Activated CD4-positive, alpha-beta T cell treated with anti-CD3 and anti-CD28 coated beads, Interleukin-2, Interleukin-6, amounts not matched to agents 100 ng/mL and 50 ng/mL, durations not matched to agents 16 hours and 8 hours (primary cell): Measurements from ENCODE around the gene ALOX15B.

ENCODE experiments used
- DNase-seq: peaks from one replicate; pipeline ENCODE4 v3.0.0-alpha.2; 2020

ALOX15B gene

GRCh38 chr17:8038954-8039610 is at the start of gene ALOX15B:
Gene ALOX15B, plus strand, starts transcription at chr17:8039059. Its CDS starts 97 bp downstream, at chr17:8039156.
- DNase-seq: no peak

DNA sequence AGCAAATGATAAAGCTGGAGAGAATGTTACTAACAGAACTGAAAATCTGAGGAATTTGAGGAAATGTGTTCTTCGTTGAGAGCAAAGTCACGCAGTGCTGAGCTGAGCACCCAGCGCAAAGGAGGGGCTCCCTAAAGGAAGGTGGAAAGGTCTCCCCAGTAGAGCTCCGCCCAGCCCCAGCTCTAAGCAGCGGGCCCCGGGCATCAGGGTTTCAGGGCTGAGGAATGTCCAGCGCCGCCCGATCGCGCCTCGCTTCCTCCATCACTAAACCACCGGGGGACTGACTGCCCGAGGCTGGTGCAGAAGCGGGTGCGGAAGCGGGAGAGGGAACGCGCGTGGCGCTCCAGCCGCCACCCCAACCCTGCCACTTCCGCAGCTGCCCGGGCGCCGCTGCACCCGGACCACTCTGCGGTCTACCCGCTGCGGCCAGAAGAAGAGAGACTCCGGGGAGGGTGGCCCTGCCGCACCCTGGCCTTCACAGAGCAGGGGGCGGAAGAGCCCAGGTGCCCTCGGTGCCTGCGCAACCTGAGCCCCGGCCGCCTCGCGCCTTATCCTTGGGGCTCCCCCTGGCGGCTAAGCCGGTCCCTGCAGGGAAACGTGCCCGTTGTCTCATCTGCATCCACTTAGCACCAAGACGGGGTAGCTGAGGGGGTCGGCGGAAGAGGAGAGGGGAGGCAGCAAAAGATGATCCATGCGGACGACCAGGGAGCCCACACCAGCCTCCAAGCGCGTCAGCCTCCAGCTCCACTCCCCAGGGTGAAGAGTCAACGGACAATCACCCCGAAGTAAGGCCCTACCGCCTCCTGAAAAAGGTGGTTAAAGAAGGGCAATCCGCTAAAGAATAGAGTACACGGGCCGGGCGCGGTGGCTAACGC is 48.8 kb upstream of the ALOX15B start:
- peak; percentile 96 for DNase-seq

GRCh38 chr17:7992516-7992915 is 46.3 kb upstream of the ALOX15B start:
- DNase-seq: no peak

- DNase-seq: peak; percentile 20
Observed at GRCh38 chr17:7992924-7993323, 45.9 kb upstream of the ALOX15B start.

GRCh38 chr17:7993972-7994589 is 44.8 kb upstream of the ALOX15B start:
- DNase-seq: no peak

DNA sequence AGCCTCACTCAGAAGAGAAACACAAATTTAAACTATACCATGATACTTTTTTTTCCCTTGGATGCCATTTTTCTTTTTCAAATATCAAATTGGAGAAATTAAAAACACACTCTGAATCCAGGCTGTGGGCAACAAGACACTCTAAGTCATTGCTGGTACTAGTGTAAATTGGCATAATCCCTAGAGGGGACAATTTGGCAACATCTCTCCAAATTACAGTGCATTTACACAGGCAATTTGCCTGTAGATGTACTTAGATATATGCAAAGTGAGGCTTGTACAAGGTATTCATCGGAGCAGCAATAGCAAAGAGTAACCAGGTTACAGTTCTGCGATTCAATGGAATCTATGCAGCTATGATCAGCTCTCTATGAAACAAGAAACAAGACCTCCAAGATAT is 43.1 kb upstream of the ALOX15B start:
- DNase-seq: no peak

GRCh38 chr17:7997186-7997585 is 41.7 kb upstream of the ALOX15B start:
- DNase-seq: peak; percentile 47

DNA sequence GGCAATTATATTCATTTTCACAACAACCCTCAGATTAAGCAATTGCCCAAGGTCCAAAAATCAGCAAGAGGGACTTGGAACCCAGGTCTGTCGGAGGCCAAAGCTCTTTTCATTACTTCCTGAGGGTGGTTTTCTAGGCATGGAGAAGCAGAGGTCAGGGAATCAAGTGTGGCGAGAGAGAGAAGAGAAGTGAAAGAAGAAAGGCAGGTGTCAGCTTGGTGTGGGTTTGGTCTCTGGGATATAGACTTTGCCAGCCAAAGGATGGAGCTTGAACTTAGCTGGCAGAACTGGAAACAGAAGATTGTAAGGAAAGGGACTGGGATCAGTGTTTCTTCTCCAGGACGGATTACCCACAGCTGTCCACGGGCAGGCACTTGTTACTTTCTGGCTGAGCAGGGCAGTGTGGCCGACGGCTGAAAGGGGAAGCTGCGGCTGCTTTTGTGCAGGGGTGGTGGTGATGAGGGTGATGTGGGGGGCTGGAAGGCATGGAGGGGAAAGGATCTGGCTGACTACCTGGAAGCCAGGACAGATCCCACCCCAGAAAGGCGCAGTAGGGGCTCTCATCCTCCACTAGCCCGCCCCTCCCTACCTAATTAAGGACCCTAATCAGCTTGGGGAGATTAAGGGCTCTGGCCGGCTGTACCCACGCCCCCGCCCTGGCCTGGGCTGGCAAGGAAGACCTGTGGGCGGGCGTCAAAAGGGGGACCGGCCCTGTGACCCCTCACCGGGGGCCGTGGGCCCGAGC is 36.7 kb upstream of the ALOX15B start, which contains the start of gene GUCY2D:
TSS of gene GUCY2D (plus strand) at position 640 of the 745 bp plus-strand sequence. CDS start 433 bp downstream, outside the sequence.
- DNase-seq: no peak

DNA sequence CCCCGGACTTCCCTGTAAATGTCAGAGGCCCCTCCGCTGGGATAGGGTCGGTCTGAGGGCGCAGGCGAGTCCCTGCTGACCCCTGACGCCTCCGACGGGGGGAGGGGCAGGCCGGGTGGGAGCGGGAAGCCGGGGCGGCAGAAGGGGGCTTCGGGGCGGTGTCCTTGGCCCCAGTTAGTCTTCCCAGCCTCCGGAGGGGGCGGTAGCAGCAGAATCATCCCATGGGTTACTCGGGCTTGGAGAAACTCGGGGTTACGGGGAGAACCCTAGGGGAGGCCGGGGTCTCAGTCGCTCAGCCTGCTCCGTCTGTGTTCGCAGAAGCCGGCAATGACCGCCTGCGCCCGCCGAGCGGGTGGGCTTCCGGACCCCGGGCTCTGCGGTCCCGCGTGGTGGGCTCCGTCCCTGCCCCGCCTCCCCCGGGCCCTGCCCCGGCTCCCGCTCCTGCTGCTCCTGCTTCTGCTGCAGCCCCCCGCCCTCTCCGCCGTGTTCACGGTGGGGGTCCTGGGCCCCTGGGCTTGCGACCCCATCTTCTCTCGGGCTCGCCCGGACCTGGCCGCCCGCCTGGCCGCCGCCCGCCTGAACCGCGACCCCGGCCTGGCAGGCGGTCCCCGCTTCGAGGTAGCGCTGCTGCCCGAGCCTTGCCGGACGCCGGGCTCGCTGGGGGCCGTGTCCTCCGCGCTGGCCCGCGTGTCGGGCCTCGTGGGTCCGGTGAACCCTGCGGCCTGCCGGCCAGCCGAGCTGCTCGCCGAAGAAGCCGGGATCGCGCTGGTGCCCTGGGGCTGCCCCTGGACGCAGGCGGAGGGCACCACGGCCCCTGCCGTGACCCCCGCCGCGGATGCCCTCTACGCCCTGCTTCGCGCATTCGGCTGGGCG is 35.9 kb upstream of the ALOX15B start:
- DNase-seq: no peak

DNA sequence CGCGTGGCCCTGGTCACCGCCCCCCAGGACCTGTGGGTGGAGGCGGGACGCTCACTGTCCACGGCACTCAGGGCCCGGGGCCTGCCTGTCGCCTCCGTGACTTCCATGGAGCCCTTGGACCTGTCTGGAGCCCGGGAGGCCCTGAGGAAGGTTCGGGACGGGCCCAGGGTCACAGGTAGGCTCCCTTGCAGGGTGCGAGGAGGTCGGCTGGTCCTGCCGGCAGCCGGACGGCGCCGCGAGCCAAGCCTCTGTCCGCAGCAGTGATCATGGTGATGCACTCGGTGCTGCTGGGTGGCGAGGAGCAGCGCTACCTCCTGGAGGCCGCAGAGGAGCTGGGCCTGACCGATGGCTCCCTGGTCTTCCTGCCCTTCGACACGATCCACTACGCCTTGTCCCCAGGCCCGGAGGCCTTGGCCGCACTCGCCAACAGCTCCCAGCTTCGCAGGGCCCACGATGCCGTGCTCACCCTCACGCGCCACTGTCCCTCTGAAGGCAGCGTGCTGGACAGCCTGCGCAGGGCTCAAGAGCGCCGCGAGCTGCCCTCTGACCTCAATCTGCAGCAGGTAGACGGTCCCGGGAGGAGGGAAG is 35.2 kb upstream of the ALOX15B start:
- no peak for DNase-seq

GRCh38 chr17:8004899-8005298 is 34.0 kb upstream of the ALOX15B start:
- DNase-seq: no peak

DNA sequence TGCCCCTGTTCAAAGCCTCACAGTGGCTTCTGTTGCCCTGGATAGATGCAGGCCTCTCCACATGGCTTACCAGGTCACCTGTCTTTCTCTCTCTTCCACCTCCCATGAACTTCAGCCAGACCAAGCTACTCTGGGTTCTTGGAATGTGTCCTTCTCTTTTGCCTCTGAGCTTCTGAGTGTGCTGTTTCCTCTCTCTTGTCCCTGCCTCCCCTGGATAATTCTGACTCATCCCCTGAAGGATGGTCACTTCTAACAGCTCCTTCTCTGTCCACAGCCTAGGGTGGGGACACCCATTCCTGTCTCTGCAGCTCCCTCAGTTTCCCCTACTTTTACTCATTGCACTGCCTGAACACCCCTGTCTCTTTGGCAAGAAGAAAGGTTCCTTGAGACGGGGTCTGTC is 33.5 kb upstream of the ALOX15B start:
- no peak for DNase-seq

DNA sequence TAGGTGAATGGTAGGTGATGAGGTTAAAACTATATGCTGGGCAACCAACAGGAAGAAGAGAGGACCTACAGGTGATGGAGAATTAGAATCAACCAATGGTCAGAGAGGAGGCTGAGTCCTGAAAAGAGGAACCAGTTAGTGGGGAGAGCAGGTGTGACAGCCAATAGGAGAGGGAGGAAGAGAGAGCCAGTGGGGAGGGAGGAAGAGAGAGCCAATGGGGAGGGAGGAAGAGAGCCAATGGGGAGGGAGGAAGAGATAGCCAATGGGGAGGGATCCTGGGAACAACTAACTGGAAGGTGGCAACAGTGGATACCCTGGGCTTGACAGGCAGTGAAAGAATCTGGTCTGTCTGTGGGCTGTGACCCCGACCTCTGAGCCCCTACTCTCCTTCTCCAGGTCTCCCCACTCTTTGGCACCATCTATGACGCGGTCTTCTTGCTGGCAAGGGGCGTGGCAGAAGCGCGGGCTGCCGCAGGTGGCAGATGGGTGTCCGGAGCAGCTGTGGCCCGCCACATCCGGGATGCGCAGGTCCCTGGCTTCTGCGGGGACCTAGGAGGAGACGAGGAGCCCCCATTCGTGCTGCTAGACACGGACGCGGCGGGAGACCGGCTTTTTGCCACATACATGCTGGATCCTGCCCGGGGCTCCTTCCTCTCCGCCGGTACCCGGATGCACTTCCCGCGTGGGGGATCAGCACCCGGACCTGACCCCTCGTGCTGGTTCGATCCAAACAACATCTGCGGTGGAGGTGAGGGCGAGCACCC is 32.7 kb upstream of the ALOX15B start:
- DNase-seq: no peak

- DNase-seq: no peak
Observed at GRCh38 chr17:8006836-8007680, 31.8 kb upstream of the ALOX15B start.

DNA sequence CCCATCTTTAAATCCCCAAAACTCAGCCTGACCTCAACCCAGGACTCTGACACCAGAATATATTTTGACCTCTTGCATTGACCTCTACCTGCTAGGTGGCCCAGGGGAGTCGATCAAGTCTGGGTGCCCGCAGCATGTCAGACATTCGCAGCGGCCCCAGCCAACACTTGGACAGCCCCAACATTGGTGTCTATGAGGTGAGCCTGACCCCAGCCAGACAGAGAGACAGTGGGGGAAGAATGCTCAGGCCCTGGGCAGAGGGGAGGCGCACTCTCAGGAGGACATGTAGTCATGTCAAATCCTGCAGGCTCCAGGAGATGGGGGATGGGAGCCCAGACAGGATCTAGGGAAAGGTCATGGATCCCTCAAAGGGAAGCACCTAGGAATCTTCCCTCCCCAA is 31.0 kb upstream of the ALOX15B start:
- DNase-seq: no peak

DNA sequence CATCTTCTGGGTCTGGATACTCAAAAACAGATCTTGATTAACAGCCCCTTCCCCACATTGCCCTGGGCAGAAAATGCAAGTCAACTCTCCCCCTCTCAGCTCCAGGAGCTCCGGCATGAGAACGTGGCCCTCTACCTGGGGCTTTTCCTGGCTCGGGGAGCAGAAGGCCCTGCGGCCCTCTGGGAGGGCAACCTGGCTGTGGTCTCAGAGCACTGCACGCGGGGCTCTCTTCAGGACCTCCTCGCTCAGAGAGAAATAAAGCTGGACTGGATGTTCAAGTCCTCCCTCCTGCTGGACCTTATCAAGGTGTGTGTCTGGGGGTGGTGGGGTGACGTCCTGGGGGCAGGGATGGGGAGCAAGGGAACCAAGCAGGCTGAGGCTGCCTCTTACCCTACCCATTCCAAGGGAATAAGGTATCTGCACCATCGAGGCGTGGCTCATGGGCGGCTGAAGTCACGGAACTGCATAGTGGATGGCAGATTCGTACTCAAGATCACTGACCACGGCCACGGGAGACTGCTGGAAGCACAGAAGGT is 26.7 kb upstream of the ALOX15B start:
- no peak for DNase-seq

DNA sequence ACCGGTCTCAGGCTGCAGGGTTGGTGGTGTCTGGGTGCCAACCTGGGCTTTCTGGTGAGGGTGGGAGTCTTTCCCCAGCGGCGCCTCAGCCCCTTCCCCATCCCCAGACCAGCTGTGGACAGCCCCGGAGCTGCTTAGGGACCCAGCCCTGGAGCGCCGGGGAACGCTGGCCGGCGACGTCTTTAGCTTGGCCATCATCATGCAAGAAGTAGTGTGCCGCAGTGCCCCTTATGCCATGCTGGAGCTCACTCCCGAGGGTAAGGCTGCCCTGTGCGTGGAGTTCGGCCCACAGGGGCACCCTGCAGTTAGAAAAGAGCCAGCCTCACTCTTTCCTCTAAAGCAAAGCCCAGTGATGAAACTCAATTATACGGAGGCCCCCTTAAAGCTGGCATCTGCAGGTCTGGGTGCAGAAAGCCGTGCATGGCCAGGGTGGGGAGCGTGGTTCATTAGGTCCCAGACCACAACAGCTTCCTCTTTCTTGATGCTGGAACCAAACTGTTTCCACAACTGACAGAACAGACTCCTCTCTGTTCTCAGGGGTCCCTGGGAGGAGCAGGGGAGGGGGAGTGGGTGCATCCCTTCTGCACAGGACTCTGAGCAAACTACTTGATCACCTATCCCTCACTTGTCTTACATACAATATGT is 25.7 kb upstream of the ALOX15B start:
- DNase-seq: no peak

DNA sequence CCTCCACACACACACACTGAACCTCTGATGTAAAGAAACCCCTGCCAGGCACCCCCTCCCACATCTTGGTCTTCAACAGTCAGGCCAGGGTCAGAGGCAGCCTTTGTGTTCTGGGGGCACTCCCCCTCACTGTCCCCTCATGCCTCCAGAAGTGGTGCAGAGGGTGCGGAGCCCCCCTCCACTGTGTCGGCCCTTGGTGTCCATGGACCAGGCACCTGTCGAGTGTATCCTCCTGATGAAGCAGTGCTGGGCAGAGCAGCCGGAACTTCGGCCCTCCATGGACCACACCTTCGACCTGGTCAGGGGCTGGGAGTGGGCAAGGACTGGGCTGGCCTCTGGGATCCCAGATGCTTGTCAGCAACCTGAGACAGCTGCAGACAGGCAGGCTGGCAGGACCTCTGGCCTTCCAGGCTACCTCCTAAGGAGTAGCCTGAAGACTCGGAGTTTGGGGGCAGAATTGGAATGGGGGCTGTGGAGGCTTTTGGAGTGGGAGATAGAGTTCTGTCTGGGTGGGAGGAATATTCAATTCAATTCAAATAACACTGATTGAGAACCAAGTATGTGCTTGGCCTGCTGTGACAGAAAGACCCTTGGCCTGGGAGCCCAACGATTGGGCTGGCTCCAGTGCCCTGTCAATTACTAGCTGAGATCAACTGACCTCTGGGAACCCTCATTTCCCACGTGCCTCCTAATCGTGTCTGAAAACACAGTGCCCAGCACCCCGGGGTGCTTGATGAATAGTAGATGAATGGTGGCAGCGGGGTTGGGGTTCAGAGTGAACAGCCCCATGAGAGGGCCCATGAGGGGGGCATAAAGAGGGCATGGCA is 24.9 kb upstream of the ALOX15B start:
- no peak for DNase-seq
